Breast epithelium (tissue), 4 donors: ENCODE measurements around the gene MAGED2. TPM values are rescaled to one million over a fixed set of nuclear protein-coding genes. Genes with fewer than 3 reads are reported as not detected.
A peak's percentile ranks its signal among the peaks of the same experiment; 100 is the strongest.

ENCODE experiments used
- DNase-seq, 2 donors: peaks; one replicate each; pipeline ENCODE4 v3.0.0-alpha.2; 2019; ENCODE audit warnings: low spot score in 2 of 2
- H3K27ac ChIP-seq, 2 donors: fragments of 200-600 bp; sonication (generic) in 1 of 2; one replicate each; pipeline ENCODE4 v1.5.1; 2016 to 2019; ENCODE audit warnings: mild to moderate bottlenecking in 1 of 2
- H3K27me3 ChIP-seq, 2 donors: fragments of 200-600 bp; sonication (generic) in 1 of 2; one replicate each; pipeline versions ENCODE4 v1.5.1 to v1.6.0; 2017 to 2019; ENCODE audit warnings: control low read depth in 1 of 2, mild to moderate bottlenecking in 1 of 2
- H3K36me3 ChIP-seq: fragments of 200-600 bp; one replicate; pipeline ENCODE4 v1.5.1; 2019
- H3K4me1 ChIP-seq, 2 donors: fragments of 200-600 bp; sonication (generic); one replicate each; pipeline ENCODE4 v1.5.1; 2016 to 2019; ENCODE audit warnings: control low read depth in 1 of 2
- H3K4me3 ChIP-seq, 3 donors: fragments of 200-600 bp; sonication (generic); 1 replicate in 2 of 3; 2 replicates in 1 of 3; pipeline ENCODE4 v1.5.1; 2016 to 2019; ENCODE audit warnings: mild to moderate bottlenecking in 3 of 3, moderate library complexity in 2 of 3
- H3K9me3 ChIP-seq, 2 donors: fragments of 200-600 bp; sonication (generic) in 1 of 2; one replicate each; pipeline ENCODE4 v1.5.1; 2016 to 2019; ENCODE audit warnings: control low read depth in 1 of 2
- CTCF ChIP-seq, 3 donors: fragments of 450-650 bp; IDR thresholded peaks; one replicate each; pipeline ENCODE4 v1.5.1; 2016 to 2017; ENCODE audit warnings: antibody characterized with exemption in 3 of 3, mild to moderate bottlenecking in 3 of 3, moderate library complexity in 3 of 3
- POLR2A ChIP-seq: fragments of 450-650 bp; IDR thresholded peaks from one replicate; pipeline ENCODE4 v1.6.1; 2016; ENCODE audit warnings: antibody characterized with exemption, mild to moderate bottlenecking, moderate library complexity
- POLR2AphosphoS5 ChIP-seq, 3 donors: sonication (generic); formaldehyde crosslinking; IDR thresholded peaks; one replicate each; pipeline ENCODE4 v1.6.1; 2017; ENCODE audit warnings: antibody characterized with exemption in 3 of 3
- intact Hi-C: fragments of 100-400 bp; cut with DNase I; formaldehyde crosslinking; loops from one replicate; pipeline ENCODE4 v1.15.1; 2023; ENCODE audit warnings: low total_unique reads
- total RNA-seq, 3 donors: library from RNA; depleted of rRNA; stranded (reverse); fragments of >200 nt; gene quantifications; one replicate each; pipeline ENCODE4 v1.1.0, GENCODE V29; 2016

The MAGED2 gene
- total RNA-seq, 3 donors from 2014 or later: 109 to 516 (median 307) TPM

- TF ChIP-seq POLR2AphosphoS5 (IDR thresholded peaks at IDR 0.05) (no peak), POLR2A (no peak), CTCF (IDR thresholded peaks at IDR 0.05) (no peak)
- intact Hi-C loops: no loop called here
- DNase-seq: no peak
These were observed 9.4 kb upstream of the MAGED2 start, which contains the start of gene ITIH6 for GRCh38 chrX:54798137-54798536. Gene ITIH6 (minus strand): TSS chrX:54798255. CDS start chrX:54798210, 45 bp downstream.

GRCh38 chrX:54799046-54799445 lies 8.5 kb upstream of the MAGED2 start:
- Histone ChIP-seq H3K9me3 (no peaks in the 10 kb centered on the region), H3K27me3 (peaks cover 0 to 18% of the 10 kb centered on the region in 2 donors), H3K4me3 (no peak overlapping the region), H3K4me1 (no peaks in the 10 kb centered on the region), H3K27ac (no peak overlapping the region), H3K36me3 (no peaks in the 10 kb centered on the region)
- TF ChIP-seq CTCF (IDR thresholded peaks at IDR 0.05) (no peak), POLR2A (no peak), POLR2AphosphoS5 (IDR thresholded peaks at IDR 0.05) (no peak)
- intact Hi-C loops: no loop called here
- DNase-seq: no peak

More at GRCh38 chrX:54798137-54798536, 9.4 kb upstream of the MAGED2 start, which contains the start of gene ITIH6:
- no peaks in the 10 kb centered on the region for H3K9me3 ChIP-seq
- peaks cover 0 to 18% of the 10 kb centered on the region in 2 donors for H3K27me3 ChIP-seq
- H3K27ac ChIP-seq: no peak within 1 kb of the TSS
- H3K36me3 ChIP-seq: no peaks in the 10 kb centered on the region
- no peaks in the 10 kb centered on the region for H3K4me1 ChIP-seq
- H3K4me3 ChIP-seq: no peak within 1 kb of the TSS

- DNase-seq: peak in 1 of 2 donors; percentile 54
- Histone ChIP-seq H3K9me3 (no peaks in the 10 kb centered on the region), H3K36me3 (no peaks in the 10 kb centered on the region), H3K27me3 (peaks cover 0 to 16% of the 10 kb centered on the region in 2 donors), H3K4me1 (peaks cover 0 to 5% of the 10 kb centered on the region in 2 donors), H3K4me3 (peak overlapping the region; percentile 62 to 77 (median 65)), H3K27ac (peak overlapping the region; percentile 92 to 96)
- intact Hi-C loops: no loop called here
- peak in 2 of 3 donors; percentile 60 to 63 for TF ChIP-seq POLR2AphosphoS5 (IDR thresholded peaks at IDR 0.05)
- TF ChIP-seq CTCF (IDR thresholded peaks at IDR 0.05): no peak
These were observed 612 bp downstream of the MAGED2 start for GRCh38 chrX:54808109-54808604.

GRCh38 chrX:54808605-54809483 lies 1.3 kb downstream of the MAGED2 start:
- Histone ChIP-seq H3K27ac (peak overlapping the region; percentile 92 to 96), H3K36me3 (no peaks in the 10 kb centered on the region), H3K4me1 (peaks cover 0 to 5% of the 10 kb centered on the region in 2 donors), H3K9me3 (no peaks in the 10 kb centered on the region), H3K4me3 (peak overlapping the region; percentile 62 to 77 (median 65)), H3K27me3 (peaks cover 0 to 19% of the 10 kb centered on the region in 2 donors)
- TF ChIP-seq POLR2A: no peak
- no peak for TF ChIP-seq POLR2AphosphoS5 (IDR thresholded peaks at IDR 0.05)
- no peak for TF ChIP-seq CTCF (IDR thresholded peaks at IDR 0.05)
- peak; percentile 93 to 95 for DNase-seq
- intact Hi-C loops: no loop called here

- Histone ChIP-seq H3K4me1 (peaks cover 0 to 5% of the 10 kb centered on the region in 2 donors), H3K27ac (no peak overlapping the region), H3K27me3 (peaks cover 0 to 22% of the 10 kb centered on the region in 2 donors), H3K9me3 (no peaks in the 10 kb centered on the region), H3K4me3 (peak overlapping the region in 2 of 3 donors; percentile 62 to 77), H3K36me3 (no peaks in the 10 kb centered on the region)
- intact Hi-C loops: no loop called here
- no peak for DNase-seq
- TF ChIP-seq POLR2AphosphoS5 (IDR thresholded peaks at IDR 0.05) (no peak), POLR2A (no peak), CTCF (IDR thresholded peaks at IDR 0.05) (no peak)
These were observed 3.0 kb downstream of the MAGED2 start for GRCh38 chrX:54810532-54810931.
